ENCODE data around the gene ZNF560.

DNA sequence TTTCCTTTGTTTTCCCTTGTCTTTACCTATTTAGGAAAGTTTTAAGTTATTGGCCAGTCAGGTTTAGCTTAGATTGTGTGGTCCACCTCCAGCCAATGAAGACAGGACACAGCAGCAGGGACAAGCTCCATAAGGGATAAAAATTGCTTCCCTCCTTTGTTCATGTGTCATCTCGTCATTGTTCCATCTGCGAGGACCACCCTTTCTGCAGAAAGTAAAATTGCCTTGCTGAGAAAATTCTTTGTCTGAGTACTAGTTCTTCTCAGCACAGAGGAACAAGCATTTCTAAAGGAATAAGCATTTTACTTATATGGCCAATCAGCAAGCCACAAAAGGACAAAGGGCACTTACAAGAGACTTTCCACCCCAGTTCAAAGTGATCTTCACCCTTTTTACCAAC is 11.4 kb downstream of the ZNF560 start:
- TF ChIP-seq POLR2AphosphoS5 (IDR thresholded peaks at IDR 0.05; ENCODE audit: low read depth, low read length) (no peak), TAF1 (IDR thresholded peaks at IDR 0.05; ENCODE audit: borderline replicate concordance, insufficient read depth, low read length) (no peak), FOXP2 (optimal IDR thresholded peaks at IDR 0.05; ENCODE audit: borderline replicate concordance, extremely low read depth, extremely low read length, insufficient read depth) (no peak), SIN3A (IDR thresholded peaks at IDR 0.05; ENCODE audit: borderline replicate concordance, insufficient read depth, low read length) (no peak)
- TF ChIP-seq, protein P1, sequence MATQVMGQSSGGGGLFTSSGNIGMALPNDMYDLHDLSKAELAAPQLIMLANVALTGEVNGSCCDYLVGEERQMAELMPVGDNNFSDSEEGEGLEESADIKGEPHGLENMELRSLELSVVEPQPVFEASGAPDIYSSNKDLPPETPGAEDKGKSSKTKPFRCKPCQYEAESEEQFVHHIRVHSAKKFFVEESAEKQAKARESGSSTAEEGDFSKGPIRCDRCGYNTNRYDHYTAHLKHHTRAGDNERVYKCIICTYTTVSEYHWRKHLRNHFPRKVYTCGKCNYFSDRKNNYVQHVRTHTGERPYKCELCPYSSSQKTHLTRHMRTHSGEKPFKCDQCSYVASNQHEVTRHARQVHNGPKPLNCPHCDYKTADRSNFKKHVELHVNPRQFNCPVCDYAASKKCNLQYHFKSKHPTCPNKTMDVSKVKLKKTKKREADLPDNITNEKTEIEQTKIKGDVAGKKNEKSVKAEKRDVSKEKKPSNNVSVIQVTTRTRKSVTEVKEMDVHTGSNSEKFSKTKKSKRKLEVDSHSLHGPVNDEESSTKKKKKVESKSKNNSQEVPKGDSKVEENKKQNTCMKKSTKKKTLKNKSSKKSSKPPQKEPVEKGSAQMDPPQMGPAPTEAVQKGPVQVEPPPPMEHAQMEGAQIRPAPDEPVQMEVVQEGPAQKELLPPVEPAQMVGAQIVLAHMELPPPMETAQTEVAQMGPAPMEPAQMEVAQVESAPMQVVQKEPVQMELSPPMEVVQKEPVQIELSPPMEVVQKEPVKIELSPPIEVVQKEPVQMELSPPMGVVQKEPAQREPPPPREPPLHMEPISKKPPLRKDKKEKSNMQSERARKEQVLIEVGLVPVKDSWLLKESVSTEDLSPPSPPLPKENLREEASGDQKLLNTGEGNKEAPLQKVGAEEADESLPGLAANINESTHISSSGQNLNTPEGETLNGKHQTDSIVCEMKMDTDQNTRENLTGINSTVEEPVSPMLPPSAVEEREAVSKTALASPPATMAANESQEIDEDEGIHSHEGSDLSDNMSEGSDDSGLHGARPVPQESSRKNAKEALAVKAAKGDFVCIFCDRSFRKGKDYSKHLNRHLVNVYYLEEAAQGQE (IDR thresholded peaks at IDR 0.05; ENCODE audit: insufficient read depth in 1 of 2, low read depth in 2 of 2, low read length in 2 of 2) = no peak
